K562 (cell line): ENCODE measurements around the gene SLC2A8. TPM values are rescaled to one million over a fixed set of nuclear protein-coding genes. Genes with fewer than 3 reads are reported as not detected.

Experiments
- BRCA1 ChIP-seq, 2 experiments: fragments of 450-650 bp in 1 of 2; sonication (generic) in 1 of 2; formaldehyde crosslinking in 1 of 2; IDR thresholded peaks; 2 replicates each; pipeline versions ENCODE4 v1.5.0 to v1.6.1; 2017 to 2020; ENCODE audit warnings: mild to moderate bottlenecking in 1 of 2, missing genetic modification reagents in 1 of 2
- GABPB1 ChIP-seq: sonication (generic); formaldehyde crosslinking; IDR thresholded peaks from 2 replicates; pipeline ENCODE4 v1.8.0; 2022; ENCODE audit warnings: mild to moderate bottlenecking, missing genetic modification reagents
- HDAC8 ChIP-seq: fragments of 450-650 bp; IDR thresholded peaks from 2 replicates; pipeline ENCODE4 v1.6.1; 2016; ENCODE audit warnings: mild to moderate bottlenecking, missing genetic modification characterization, moderate library complexity, missing compliant biosample characterization
- HMGN3 ChIP-seq: IDR thresholded peaks from 2 replicates; pipeline ENCODE4 v1.6.1; 2011; ENCODE audit warnings: borderline replicate concordance, low read depth, mild to moderate bottlenecking, mixed read lengths, low read length; ENCODE audit not compliant: insufficient read length; ENCODE audit errors: extremely low read depth
- SMARCA4 ChIP-seq: fragments of 450-650 bp; IDR thresholded peaks from 2 replicates; pipeline ENCODE4 v1.6.1; 2016
- TAF15 ChIP-seq: fragments of 200-400 bp; formaldehyde crosslinking; IDR thresholded peaks from 2 replicates; pipeline ENCODE4 v1.6.1; 2017; ENCODE audit warnings: mild to moderate bottlenecking, low read depth, low read length, moderate library complexity
- ZBTB8A ChIP-seq: fragments of 450-650 bp; IDR thresholded peaks from 2 replicates; pipeline ENCODE4 v1.6.1; 2018; ENCODE audit warnings: mild to moderate bottlenecking, moderate library complexity; ENCODE audit not compliant: partially characterized antibody
- ZNF830 ChIP-seq: fragments of 250-450 bp; sonication (Bioruptor Pico); IDR thresholded peaks from 2 replicates; pipeline ENCODE4 v1.5.0; 2021; ENCODE audit warnings: mild to moderate bottlenecking
- polyA plus RNA-seq, 8 experiments: library from polyadenylated mRNA; depleted of rRNA in 4 of 8; stranded (reverse) in 5 of 8; unstranded in 3 of 8; fragments of >200 nt; fragmentation: Nextera tagmentation in 2 of 8; fragmentation: Illumina TruSeq in 1 of 8; extraction: Ambion mirVana in 2 of 8; extraction: Trizol in 1 of 8; gene quantifications; 2 replicates each; pipeline versions ENCODE4 v1.2.1 to v1.2.3, GENCODE V29; 2011 to 2014; ENCODE audit warnings: inconsistent platforms in 1 of 8, missing spikeins in 1 of 8
- total RNA-seq, 7 experiments: library from RNA; depleted of rRNA in 6 of 7; stranded (reverse); fragments of >200 nt in 6 of 7; fragmentation: Illumina TruSeq in 2 of 7; extraction: Trizol in 2 of 7; gene quantifications; 2 replicates each; pipeline versions ENCODE4 v1.2.1 to v1.2.3, GENCODE V29; 2011 to 2021; ENCODE audit warnings: low replicate concordance in 1 of 7
- TF ChIP-seq, protein P1 (sequence below): fragments of 250-450 bp; sonication (Bioruptor Pico); IDR thresholded peaks from 2 replicates; pipeline ENCODE4 v1.8.0; 2021; ENCODE audit warnings: moderate library complexity, mild to moderate bottlenecking, inconsistent platforms
- TF ChIP-seq, protein P2 (sequence below): fragments of 200-400 bp; formaldehyde crosslinking; IDR thresholded peaks from 2 replicates; pipeline ENCODE4 v1.6.1; 2017; ENCODE audit warnings: mild to moderate bottlenecking, low read depth, low read length, moderate library complexity
- TF ChIP-seq, protein P3 (sequence below), 2 experiments: fragments of 450-650 bp; IDR thresholded peaks; 2 replicates each; pipeline ENCODE4 v1.6.1; 2016; ENCODE audit warnings: mild to moderate bottlenecking in 2 of 2, borderline replicate concordance in 1 of 2, low read depth in 1 of 2, moderate library complexity in 1 of 2
- TF ChIP-seq, protein P4 (sequence below): fragments of 450-650 bp; IDR thresholded peaks from 2 replicates; pipeline ENCODE4 v1.6.1; 2018; ENCODE audit warnings: mild to moderate bottlenecking, low read depth; ENCODE audit not compliant: partially characterized antibody

SLC2A8 gene
- total and polyA plus RNA-seq, 9 of the 15 experiments (the other 6 are each of a cell fraction or from before 2014, with no cell fraction given) = 0.13 to 12.9 (median 5.2) TPM

DNA sequence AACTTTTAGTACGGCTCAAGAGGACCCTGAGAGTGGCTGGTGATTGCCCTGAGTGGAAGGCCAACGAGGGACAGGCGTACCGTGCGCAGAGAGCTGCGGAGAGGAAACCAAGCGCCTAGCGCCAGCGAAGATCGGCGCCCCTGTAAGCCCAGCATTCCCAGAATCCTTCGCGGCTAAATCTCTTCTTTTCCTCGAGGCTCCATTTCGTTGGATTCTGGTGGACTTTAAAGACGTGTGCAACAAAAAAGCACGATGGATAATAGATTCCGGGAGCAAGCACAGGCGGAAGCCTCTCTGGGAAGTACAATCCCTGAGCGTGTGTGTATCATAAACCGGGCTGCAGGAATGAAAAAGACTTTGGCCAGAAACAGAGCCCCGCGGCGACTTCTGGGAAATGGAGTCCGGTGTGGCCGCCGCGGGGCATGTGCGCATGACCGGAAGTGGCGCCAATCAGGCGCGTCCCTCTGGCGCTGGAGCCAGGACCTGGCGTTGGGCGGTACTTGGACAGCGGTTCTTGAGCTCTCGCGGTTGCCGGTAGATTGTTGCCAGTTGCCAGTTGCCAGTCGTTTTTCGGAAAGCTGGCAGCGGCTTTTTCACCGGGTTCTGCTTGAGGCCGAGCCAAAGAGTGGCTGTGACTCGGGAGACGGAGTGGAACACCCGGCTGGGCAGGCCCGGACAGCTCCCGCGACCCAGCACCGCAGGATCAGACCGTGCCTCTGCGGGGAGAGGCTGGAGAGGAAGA lies 27.1 kb downstream of the SLC2A8 start, which contains the start of gene ZNF79 (continued):
- TF ChIP-seq, protein P1, sequence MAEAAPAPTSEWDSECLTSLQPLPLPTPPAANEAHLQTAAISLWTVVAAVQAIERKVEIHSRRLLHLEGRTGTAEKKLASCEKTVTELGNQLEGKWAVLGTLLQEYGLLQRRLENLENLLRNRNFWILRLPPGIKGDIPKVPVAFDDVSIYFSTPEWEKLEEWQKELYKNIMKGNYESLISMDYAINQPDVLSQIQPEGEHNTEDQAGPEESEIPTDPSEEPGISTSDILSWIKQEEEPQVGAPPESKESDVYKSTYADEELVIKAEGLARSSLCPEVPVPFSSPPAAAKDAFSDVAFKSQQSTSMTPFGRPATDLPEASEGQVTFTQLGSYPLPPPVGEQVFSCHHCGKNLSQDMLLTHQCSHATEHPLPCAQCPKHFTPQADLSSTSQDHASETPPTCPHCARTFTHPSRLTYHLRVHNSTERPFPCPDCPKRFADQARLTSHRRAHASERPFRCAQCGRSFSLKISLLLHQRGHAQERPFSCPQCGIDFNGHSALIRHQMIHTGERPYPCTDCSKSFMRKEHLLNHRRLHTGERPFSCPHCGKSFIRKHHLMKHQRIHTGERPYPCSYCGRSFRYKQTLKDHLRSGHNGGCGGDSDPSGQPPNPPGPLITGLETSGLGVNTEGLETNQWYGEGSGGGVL (CRISPR knock-in tag) = no peak
- TF ChIP-seq GABPB1 (peak; percentile 99), ZBTB8A (no peak), SMARCA4 (0 out of 2 replicates have a peak, but pooled peaks have one; percentile 11), TAF15 (no peak), BRCA1 (IDR thresholded peaks at IDR 0.05) (no peak), BRCA1 (CRISPR knock-in tag; IDR thresholded peaks at IDR 0.05) (no peak), ZNF830 (CRISPR knock-in tag) (no peak), HMGN3 (peak; percentile 79), HDAC8 (tag) (peak; percentile 38; the same call in 1 of the 2 replicates)
- TF ChIP-seq, protein P2, sequence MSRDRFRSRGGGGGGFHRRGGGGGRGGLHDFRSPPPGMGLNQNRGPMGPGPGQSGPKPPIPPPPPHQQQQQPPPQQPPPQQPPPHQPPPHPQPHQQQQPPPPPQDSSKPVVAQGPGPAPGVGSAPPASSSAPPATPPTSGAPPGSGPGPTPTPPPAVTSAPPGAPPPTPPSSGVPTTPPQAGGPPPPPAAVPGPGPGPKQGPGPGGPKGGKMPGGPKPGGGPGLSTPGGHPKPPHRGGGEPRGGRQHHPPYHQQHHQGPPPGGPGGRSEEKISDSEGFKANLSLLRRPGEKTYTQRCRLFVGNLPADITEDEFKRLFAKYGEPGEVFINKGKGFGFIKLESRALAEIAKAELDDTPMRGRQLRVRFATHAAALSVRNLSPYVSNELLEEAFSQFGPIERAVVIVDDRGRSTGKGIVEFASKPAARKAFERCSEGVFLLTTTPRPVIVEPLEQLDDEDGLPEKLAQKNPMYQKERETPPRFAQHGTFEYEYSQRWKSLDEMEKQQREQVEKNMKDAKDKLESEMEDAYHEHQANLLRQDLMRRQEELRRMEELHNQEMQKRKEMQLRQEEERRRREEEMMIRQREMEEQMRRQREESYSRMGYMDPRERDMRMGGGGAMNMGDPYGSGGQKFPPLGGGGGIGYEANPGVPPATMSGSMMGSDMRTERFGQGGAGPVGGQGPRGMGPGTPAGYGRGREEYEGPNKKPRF = no peak
- TF ChIP-seq, protein P3, sequence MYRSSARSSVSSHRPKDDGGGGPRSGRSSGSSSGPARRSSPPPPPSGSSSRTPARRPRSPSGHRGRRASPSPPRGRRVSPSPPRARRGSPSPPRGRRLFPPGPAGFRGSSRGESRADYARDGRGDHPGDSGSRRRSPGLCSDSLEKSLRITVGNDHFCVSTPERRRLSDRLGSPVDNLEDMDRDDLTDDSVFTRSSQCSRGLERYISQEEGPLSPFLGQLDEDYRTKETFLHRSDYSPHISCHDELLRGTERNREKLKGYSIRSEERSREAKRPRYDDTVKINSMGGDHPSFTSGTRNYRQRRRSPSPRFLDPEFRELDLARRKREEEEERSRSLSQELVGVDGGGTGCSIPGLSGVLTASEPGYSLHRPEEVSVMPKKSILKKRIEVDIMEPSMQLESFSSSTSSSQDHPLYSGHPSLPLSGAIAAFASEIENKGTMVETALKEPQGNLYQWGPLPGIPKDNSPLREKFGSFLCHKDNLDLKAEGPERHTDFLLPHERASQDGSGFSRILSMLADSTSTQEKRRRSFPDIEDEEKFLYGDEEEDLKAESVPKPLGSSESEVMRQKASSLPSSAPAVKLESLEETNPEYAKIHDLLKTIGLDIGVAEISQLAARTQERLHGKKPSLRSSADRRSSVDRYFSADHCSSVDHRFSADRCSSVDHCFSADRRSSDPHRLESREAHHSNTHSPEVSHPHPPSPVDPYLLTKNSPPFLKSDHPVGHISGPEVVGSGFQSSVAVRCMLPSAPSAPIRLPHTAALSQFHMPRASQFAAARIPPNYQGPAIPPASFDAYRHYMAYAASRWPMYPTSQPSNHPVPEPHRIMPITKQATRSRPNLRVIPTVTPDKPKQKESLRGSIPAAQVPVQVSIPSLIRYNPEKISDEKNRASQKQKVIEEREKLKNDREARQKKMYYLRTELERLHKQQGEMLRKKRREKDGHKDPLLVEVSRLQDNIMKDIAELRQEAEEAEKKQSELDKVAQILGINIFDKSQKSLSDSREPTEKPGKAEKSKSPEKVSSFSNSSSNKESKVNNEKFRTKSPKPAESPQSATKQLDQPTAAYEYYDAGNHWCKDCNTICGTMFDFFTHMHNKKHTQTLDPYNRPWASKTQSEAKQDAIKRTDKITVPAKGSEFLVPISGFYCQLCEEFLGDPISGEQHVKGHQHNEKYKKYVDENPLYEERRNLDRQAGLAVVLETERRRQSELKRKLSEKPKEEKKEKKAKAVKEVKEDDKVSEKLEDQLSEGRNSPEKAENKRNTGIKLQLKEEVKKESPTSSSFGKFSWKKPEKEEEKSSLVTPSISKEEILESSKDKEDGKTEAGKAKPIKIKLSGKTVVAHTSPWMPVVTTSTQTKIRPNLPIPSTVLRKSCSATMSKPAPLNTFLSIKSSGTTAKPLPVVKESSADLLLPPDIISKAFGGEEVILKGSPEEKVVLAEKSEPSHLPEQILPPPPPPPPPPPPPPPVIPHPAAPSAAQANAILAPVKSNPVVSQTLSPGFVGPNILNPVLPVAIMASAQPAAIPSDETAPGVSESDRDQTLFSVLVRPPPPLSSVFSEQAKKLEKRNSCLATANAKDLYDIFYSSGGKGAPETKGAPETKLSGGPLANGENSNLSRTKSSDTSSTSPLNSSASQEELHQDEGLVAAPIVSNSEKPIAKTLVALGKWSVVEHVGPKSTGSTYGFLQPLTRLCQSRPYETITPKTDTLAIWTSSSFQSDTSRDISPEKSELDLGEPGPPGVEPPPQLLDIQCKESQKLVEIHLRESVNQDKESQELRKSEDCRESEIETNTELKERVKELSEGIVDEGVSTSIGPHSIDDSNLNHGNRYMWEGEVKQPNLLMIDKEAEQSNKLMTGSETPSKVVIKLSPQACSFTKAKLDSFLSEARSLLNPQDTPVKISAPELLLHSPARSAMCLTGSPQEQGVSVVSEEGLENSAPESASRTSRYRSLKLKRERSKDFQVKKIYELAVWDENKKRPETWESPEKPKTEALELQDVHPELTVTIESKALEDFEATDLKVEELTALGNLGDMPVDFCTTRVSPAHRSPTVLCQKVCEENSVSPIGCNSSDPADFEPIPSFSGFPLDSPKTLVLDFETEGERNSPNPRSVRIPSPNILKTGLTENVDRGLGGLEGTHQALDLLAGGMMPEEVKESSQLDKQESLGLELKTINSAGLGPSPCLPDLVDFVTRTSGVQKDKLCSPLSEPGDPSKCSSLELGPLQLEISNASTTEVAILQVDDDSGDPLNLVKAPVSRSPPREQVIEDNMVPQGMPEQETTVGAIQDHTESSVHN (IDR thresholded peaks at IDR 0.05; ENCODE audit: borderline replicate concordance in 1 of 2, low read depth in 1 of 2) = no peak
- TF ChIP-seq, protein P4, sequence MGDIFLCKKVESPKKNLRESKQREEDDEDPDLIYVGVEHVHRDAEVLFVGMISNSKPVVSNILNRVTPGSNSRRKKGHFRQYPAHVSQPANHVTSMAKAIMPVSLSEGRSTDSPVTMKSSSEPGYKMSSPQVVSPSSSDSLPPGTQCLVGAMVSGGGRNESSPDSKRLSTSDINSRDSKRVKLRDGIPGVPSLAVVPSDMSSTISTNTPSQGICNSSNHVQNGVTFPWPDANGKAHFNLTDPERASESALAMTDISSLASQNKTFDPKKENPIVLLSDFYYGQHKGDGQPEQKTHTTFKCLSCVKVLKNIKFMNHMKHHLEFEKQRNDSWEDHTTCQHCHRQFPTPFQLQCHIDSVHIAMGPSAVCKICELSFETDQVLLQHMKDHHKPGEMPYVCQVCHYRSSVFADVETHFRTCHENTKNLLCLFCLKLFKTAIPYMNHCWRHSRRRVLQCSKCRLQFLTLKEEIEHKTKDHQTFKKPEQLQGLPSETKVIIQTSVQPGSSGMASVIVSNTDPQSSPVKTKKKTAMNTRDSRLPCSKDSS = no peak
